Testis (tissue), 2 donors: ENCODE measurements around the gene CKM.

ENCODE experiments used
- CTCF ChIP-seq, 3 experiments: fragments of 450-650 bp in 2 of 3; fragments of 200-600 bp in 1 of 3; sonication (generic) in 1 of 3; IDR thresholded peaks; one replicate each; pipeline ENCODE4 v1.5.1; 2016 to 2019; ENCODE audit warnings: antibody characterized with exemption in 3 of 3, mild to moderate bottlenecking in 2 of 3, moderate library complexity in 1 of 3
- POLR2A ChIP-seq: fragments of 450-650 bp; IDR thresholded peaks from one replicate; pipeline ENCODE4 v1.6.1; 2017; ENCODE audit warnings: antibody characterized with exemption, mild to moderate bottlenecking, moderate library complexity

- TF ChIP-seq POLR2A (no peak), CTCF (IDR thresholded peaks at IDR 0.05) (no peak)
Measured at GRCh38 chr19:45293682-45294081, 29.0 kb downstream of the CKM start.
